CD14-positive monocyte (primary cell): Measurements from ENCODE around the gene PACSIN2. TPM values are rescaled to one million over a fixed set of nuclear protein-coding genes. Genes with fewer than 3 reads are reported as not detected.

Experiments
- DNase-seq, 3 donors: peaks; one replicate each; pipeline ENCODE4 v3.0.0-alpha.2; 2011 to 2022
- H2AFZ ChIP-seq: 2 replicates; pipeline ENCODE4 v1.6.0; 2012; ENCODE audit warnings: mild to moderate bottlenecking, low read depth, low read length, inconsistent platforms; ENCODE audit not compliant: insufficient read depth, poor library complexity, severe bottlenecking
- H3K27ac ChIP-seq, 2 donors: 1 replicate in 1 of 2; 2 replicates in 1 of 2; pipeline ENCODE4 v1.5.1; 2012 to 2013; ENCODE audit warnings: low read length in 2 of 2, control low read depth in 1 of 2, inconsistent platforms in 1 of 2, low read depth in 1 of 2, mild to moderate bottlenecking in 1 of 2
- H3K27me3 ChIP-seq, 2 donors: one replicate each; pipeline versions ENCODE4 v1.6.0 to v1.6.1; 2011 to 2013; ENCODE audit warnings: low read length in 2 of 2; ENCODE audit not compliant: control insufficient read depth in 2 of 2, insufficient read depth in 2 of 2
- H3K36me3 ChIP-seq, 2 donors: replicated peaks in 1 of 2; 1 replicate in 1 of 2; 2 replicates in 1 of 2; pipeline versions ENCODE4 v1.5.1 to v1.6.1; 2012 to 2013; ENCODE audit warnings: low read length in 2 of 2, control low read depth in 1 of 2, inconsistent platforms in 1 of 2, mild to moderate bottlenecking in 1 of 2; ENCODE audit not compliant: insufficient read depth in 2 of 2, control insufficient read depth in 1 of 2
- H3K4me1 ChIP-seq, 2 donors: 1 replicate in 1 of 2; 2 replicates in 1 of 2; pipeline versions ENCODE4 v1.5.1 to v1.6.1; 2012 to 2013; ENCODE audit warnings: low read length in 2 of 2, control low read depth in 1 of 2, inconsistent platforms in 1 of 2, mild to moderate bottlenecking in 1 of 2, moderate library complexity in 1 of 2; ENCODE audit not compliant: insufficient read depth in 2 of 2, control insufficient read depth in 1 of 2
- H3K4me2 ChIP-seq: replicated peaks from 2 replicates; pipeline ENCODE3; 2012; ENCODE audit warnings: low read length, moderate library complexity, mild to moderate bottlenecking; ENCODE audit not compliant: poor library complexity, severe bottlenecking; ENCODE audit errors: extremely low read depth
- H3K4me3 ChIP-seq, 3 experiments: fragments of 200-600 bp in 1 of 3; sonication (generic) in 1 of 3; replicated peaks in 1 of 3; 1 replicate in 2 of 3; 2 replicates in 1 of 3; pipeline ENCODE4 v1.5.1; 2011 to 2013; ENCODE audit warnings: low read length in 3 of 3, mild to moderate bottlenecking in 3 of 3, control low read depth in 2 of 3, low read depth in 2 of 3, inconsistent platforms in 1 of 3, moderate library complexity in 1 of 3
- H3K79me2 ChIP-seq: 2 replicates; pipeline ENCODE4 v1.6.0; 2012; ENCODE audit warnings: mild to moderate bottlenecking, control low read depth, inconsistent platforms, low read length, moderate library complexity; ENCODE audit not compliant: insufficient read depth
- H3K9ac ChIP-seq: 2 replicates; pipeline ENCODE4 v1.6.0; 2017; ENCODE audit warnings: low read length, mild to moderate bottlenecking; ENCODE audit not compliant: insufficient read depth, poor library complexity, severe bottlenecking
- H3K9me3 ChIP-seq, 2 donors: replicated peaks in 1 of 2; 1 replicate in 1 of 2; 2 replicates in 1 of 2; pipeline versions ENCODE4 v1.5.1 to v1.6.1; 2012 to 2013; ENCODE audit warnings: low read length in 2 of 2, control low read depth in 1 of 2; ENCODE audit not compliant: control insufficient read depth in 1 of 2, insufficient read depth in 1 of 2
- H4K20me1 ChIP-seq: 2 replicates; pipeline ENCODE4 v1.6.0; 2012; ENCODE audit warnings: mild to moderate bottlenecking, low read length, control low read depth, moderate library complexity; ENCODE audit not compliant: insufficient read depth
- H3K27ac Mint-ChIP-seq, 7 donors: one replicate each; pipeline ENCODE4 v1.8.0; 2020; ENCODE audit warnings: mild to moderate bottlenecking in 7 of 7, mixed read lengths in 7 of 7, moderate library complexity in 6 of 7, inconsistent platforms in 2 of 7
- H3K27me3 Mint-ChIP-seq, 3 donors: one replicate each; pipeline ENCODE4 v1.8.0; 2021 to 2022; ENCODE audit warnings: low read depth in 3 of 3, mild to moderate bottlenecking in 3 of 3, mixed read lengths in 3 of 3, moderate library complexity in 3 of 3, inconsistent platforms in 1 of 3
- H3K36me3 Mint-ChIP-seq, 2 donors: one replicate each; pipeline ENCODE4 v1.8.0; 2020; ENCODE audit warnings: mixed read lengths in 2 of 2, inconsistent platforms in 1 of 2, mild to moderate bottlenecking in 1 of 2
- H3K4me1 Mint-ChIP-seq: one replicate; pipeline ENCODE4 v1.8.0; 2020; ENCODE audit warnings: mild to moderate bottlenecking, mixed read lengths
- H3K4me3 Mint-ChIP-seq, 2 donors: one replicate each; pipeline ENCODE4 v1.8.0; 2020; ENCODE audit warnings: mild to moderate bottlenecking in 2 of 2, mixed read lengths in 2 of 2, moderate library complexity in 1 of 2
- H3K9me3 Mint-ChIP-seq, 7 donors: one replicate each; pipeline ENCODE4 v1.8.0; 2020 to 2022; ENCODE audit warnings: mixed read lengths in 7 of 7, mild to moderate bottlenecking in 6 of 7, moderate library complexity in 6 of 7, inconsistent platforms in 2 of 7
- WGBS: methylation state at CpG from one replicate; pipeline ENCODE4 v1.1.5; 2013; ENCODE audit warnings: missing lambda C conversion rate; ENCODE audit not compliant: insufficient coverage; 5-methylcytosine and 5-hydroxymethylcytosine counted together
- intact Hi-C, 2 donors: fragments of 100-400 bp; cut with micrococcal nuclease; formaldehyde crosslinking; loops; one replicate each; pipeline versions ENCODE4 v1.15.0 to v1.15.1; 2023
- polyA plus RNA-seq, 3 donors: library from polyadenylated mRNA; depleted of rRNA in 1 of 3; unstranded in 2 of 3; stranded (reverse) in 1 of 3; fragments of 300-500 nt in 2 of 3; fragments of >200 nt in 1 of 3; fragmentation: Illumina TruSeq in 2 of 3; gene quantifications; 1 replicate in 2 of 3; 2 replicates in 1 of 3; pipeline ENCODE4 v1.2.3, GENCODE V29; 2012 to 2021
- TF ChIP-seq, protein P1 (sequence below): fragments of 200-600 bp; IDR thresholded peaks from one replicate; pipeline ENCODE4 v1.8.0; 2022; ENCODE audit warnings: antibody characterized with exemption, mild to moderate bottlenecking

Gene PACSIN2
- polyA plus RNA-seq, 3 donors: 31.2 to 45.7 (median 40.2) TPM

DNA sequence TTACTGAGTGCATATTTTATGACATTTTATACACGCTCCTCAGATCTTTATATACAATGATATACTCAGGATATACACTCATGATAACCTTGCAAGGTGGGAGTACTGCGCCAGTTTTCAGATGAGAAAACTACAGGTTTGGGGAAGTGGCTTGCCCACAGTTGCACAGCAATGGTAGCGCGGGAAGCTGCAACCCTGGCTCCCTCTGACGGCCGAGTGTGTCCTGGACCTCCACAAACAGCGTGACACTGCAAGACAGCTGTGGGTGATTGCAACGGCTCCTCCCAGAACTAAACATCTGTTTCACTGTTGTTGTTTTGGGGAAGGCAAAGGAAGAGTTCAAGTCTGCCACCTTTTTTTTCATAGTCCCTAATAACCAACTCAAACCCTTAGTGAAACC, 47.0 kb downstream of the PACSIN2 start:
- Histone ChIP-seq H3K4me1 (peaks cover 26 to 27% of the 10 kb centered on the region in 2 donors), H3K9me3 (no peaks in the 10 kb centered on the region), H3K4me2 (no peak overlapping the region), H4K20me1 (peaks cover 32% of the 10 kb centered on the region), H3K27me3 (no peaks in the 10 kb centered on the region), H3K27ac (no peak overlapping the region), H3K79me2 (peaks cover 90% of the 10 kb centered on the region), H3K36me3 (peaks cover 0 to 28% of the 10 kb centered on the region in 2 donors), H2AFZ (no peak overlapping the region), H3K9ac (no peak overlapping the region), H3K4me3 (no peak overlapping the region)
- Mint-ChIP-seq H3K4me1 (peaks cover 50% of the 10 kb centered on the region), H3K27ac (peak overlapping the region; percentile 2 to 88 (median 66)), H3K9me3 (peaks cover 0 to 4% (median 0%) of the 10 kb centered on the region in 7 donors), H3K36me3 (peaks cover 27 to 48% of the 10 kb centered on the region in 2 donors), H3K27me3 (no peaks in the 10 kb centered on the region), H3K4me3 (no peak overlapping the region)
- intact Hi-C loops: no loop called here
- TF ChIP-seq, protein P1, sequence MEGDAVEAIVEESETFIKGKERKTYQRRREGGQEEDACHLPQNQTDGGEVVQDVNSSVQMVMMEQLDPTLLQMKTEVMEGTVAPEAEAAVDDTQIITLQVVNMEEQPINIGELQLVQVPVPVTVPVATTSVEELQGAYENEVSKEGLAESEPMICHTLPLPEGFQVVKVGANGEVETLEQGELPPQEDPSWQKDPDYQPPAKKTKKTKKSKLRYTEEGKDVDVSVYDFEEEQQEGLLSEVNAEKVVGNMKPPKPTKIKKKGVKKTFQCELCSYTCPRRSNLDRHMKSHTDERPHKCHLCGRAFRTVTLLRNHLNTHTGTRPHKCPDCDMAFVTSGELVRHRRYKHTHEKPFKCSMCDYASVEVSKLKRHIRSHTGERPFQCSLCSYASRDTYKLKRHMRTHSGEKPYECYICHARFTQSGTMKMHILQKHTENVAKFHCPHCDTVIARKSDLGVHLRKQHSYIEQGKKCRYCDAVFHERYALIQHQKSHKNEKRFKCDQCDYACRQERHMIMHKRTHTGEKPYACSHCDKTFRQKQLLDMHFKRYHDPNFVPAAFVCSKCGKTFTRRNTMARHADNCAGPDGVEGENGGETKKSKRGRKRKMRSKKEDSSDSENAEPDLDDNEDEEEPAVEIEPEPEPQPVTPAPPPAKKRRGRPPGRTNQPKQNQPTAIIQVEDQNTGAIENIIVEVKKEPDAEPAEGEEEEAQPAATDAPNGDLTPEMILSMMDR: peak; percentile 69
- DNase-seq: peak; percentile 81 to 84 (median 83)
- 12% methylated on average over 5 of the region's 8 CpGs for WGBS

DNA sequence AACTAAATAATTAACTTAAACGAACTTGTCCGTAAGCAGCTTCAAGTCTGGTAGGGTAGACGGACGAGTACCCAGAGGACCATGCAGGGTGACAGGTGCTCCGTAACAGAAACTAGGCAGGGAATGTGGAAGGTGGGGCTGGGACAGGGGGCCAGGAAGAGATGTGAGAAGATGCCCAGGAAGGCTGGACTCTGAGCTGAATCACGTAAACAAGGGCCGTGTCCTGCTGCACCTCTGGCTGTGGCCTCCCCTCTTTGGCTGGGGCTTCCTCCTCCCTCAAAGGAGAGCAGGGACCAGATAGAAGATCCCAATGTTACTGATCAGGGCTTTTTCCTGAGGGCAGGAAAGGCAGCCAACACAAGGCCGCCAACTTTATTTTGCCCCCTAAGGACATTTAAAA, 47.9 kb downstream of the PACSIN2 start:
- Histone ChIP-seq H3K9ac (no peak overlapping the region), H3K4me1 (peaks cover 29 to 30% of the 10 kb centered on the region in 2 donors), H3K4me2 (no peak overlapping the region), H4K20me1 (peaks cover 30% of the 10 kb centered on the region), H3K9me3 (no peaks in the 10 kb centered on the region), H3K27me3 (no peaks in the 10 kb centered on the region), H2AFZ (no peak overlapping the region), H3K4me3 (no peak overlapping the region), H3K27ac (no peak overlapping the region), H3K79me2 (peaks cover 82% of the 10 kb centered on the region), H3K36me3 (peaks cover 0 to 28% of the 10 kb centered on the region in 2 donors)
- intact Hi-C loops: no loop called here
- no peaks in the 10 kb centered on the region for H3K27me3 Mint-ChIP-seq
- DNase-seq: no peak
- peaks cover 24 to 49% of the 10 kb centered on the region in 2 donors for H3K36me3 Mint-ChIP-seq
- no peak overlapping the region for H3K4me3 Mint-ChIP-seq
- peaks cover 0 to 4% (median 0%) of the 10 kb centered on the region in 7 donors for H3K9me3 Mint-ChIP-seq
- WGBS: 86% methylated on average over 5 of the region's 8 CpGs
- H3K4me1 Mint-ChIP-seq: peaks cover 50% of the 10 kb centered on the region
- H3K27ac Mint-ChIP-seq: peak overlapping the region in 2 of 7 donors; percentile 33 to 54
- TF ChIP-seq, protein P1: no peak
